LNCAP (cell line): ENCODE results near the gene GBX2.

Experiments
- TF ChIP-seq, protein P1 (sequence below): fragments of 450-650 bp; IDR thresholded peaks from 2 replicates; pipeline ENCODE4 v1.5.1; 2017; ENCODE audit warnings: mild to moderate bottlenecking

The GBX2 gene

DNA sequence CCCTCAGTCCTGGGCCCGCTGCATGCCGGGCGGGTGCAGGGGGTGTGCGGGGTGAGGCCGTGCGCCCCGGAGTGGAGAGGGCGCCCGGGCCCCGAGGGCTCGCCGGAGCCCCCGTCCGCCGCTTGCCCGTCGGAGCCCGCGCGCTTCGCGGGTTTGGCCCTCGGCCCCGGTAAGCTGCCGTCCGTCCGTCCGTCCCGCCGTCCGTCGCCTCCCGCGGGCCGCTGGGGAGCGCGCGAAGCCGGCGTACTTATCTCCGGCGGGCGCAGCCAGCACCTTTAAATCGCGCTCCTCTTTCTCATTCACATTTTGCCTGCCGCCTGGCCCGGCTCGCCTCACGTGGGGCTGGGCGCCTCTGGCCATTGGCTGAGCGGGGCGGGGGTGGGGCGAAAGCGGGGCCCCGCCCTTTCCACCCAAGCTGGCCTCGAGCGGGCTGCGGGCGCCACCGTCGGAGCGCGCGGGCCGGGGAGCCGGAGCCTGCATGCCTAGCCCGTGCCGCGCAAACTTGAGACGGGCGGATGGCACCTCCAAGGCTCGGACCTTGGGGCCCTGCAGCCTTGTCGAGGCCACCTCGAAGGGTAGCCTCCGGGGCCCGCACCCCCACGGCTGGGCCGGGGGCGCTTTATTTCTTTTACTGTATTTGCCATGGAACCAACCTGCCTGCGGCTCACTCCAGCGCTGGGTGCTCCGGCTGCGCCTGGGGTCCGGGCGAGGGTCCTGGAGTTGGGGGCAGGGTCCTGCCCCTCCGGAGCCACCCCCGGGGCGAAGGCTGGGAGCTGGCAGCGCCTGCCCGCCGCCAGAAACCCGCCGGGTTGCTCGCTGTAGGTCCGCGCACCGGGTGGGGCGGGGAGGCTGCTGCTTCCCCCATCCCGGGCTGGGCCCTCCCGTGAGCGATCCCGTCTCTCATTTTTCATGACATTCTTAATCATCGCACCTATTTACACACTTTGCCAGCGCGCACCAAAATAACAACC lies at the start of gene GBX2:
Gene GBX2 (minus strand): TSS at position 277 of the 971 bp plus-strand sequence. CDS start 415 bp downstream, outside the sequence.
- TF ChIP-seq, protein P1, sequence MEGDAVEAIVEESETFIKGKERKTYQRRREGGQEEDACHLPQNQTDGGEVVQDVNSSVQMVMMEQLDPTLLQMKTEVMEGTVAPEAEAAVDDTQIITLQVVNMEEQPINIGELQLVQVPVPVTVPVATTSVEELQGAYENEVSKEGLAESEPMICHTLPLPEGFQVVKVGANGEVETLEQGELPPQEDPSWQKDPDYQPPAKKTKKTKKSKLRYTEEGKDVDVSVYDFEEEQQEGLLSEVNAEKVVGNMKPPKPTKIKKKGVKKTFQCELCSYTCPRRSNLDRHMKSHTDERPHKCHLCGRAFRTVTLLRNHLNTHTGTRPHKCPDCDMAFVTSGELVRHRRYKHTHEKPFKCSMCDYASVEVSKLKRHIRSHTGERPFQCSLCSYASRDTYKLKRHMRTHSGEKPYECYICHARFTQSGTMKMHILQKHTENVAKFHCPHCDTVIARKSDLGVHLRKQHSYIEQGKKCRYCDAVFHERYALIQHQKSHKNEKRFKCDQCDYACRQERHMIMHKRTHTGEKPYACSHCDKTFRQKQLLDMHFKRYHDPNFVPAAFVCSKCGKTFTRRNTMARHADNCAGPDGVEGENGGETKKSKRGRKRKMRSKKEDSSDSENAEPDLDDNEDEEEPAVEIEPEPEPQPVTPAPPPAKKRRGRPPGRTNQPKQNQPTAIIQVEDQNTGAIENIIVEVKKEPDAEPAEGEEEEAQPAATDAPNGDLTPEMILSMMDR: no peak

DNA sequence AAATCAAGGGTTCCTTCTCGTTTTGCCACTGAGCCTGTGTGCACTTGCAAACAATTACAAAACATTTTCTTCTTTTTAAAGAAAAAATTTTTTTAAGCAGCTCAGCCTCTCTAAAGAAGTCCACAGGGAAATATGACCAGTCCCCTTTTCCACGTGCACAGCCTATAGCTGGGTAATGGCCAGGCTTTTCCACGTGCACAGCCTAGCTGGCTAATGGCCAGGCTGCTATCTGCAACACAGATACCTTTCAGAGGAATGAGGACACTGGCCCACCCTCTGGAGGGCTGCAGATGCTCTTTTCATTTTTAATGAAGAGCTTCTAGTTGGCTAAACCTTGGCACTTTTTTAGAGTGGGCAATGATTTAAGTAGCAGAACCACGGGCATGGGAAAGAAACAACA lies 49.7 kb upstream of the GBX2 start:
- TF ChIP-seq, protein P1: no peak

GRCh38 chr2:236216711-236217110 lies 48.5 kb upstream of the GBX2 start:
- TF ChIP-seq, protein P1: no peak

DNA sequence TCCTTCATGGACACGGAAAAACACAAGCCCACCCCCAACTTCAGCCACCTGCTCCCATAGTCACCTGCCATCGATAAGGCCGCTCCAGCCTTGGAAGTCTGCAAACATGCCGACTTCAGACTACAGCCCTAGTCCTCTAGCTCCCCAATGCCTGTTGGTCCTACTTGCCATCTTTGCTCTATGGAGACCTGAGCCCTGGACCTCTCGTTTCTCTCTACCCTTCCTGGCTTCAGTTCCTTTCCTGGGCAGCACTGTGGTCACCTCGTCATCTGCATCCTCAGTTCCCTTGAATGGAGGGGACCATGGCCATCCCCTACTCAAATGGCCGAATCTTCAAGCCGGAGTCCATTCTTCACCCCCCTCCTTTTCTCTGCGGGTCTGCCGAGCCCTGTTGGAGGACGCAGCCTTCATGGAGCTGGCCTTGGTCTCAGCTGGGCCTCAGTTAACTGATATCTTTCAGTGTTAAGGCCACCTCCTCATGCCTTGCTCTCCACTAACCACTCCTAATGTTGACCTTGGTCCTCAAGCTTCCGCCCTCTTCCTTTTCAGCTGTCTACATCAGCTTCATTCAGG lies 47.7 kb upstream of the GBX2 start:
- TF ChIP-seq, protein P1: no peak

- TF ChIP-seq, protein P1: no peak
Measured at GRCh38 chr2:236215196-236215595, 47.0 kb upstream of the GBX2 start.

- TF ChIP-seq, protein P1: no peak
Measured at GRCh38 chr2:236214376-236214995, 46.3 kb upstream of the GBX2 start.

DNA sequence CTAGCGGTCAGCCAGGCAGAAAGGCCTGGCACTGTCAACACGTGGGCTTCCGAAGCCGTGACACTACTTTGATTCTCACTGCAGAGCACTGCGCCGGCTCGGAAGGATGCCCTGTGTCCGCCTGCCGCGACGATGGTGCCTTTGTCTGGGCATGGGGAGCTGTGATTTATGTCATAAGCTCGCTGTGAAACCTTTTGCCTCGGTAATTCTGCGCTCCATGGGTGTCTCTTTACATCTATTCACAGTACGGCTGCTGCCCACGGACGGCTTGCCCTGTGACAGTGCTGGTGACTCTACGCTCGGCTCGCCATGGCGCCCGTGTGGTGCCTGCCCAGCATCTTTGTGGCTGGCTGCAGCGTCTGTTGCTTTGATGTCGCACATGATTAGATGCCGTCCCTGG lies 43.1 kb upstream of the GBX2 start:
- TF ChIP-seq, protein P1: no peak
